Colon (tissue), 2 donors: ENCODE measurements around the gene SUN1.
"Not testable (repeated sequence)": the region's sequence is repeated elsewhere in the genome, so short reads cannot be mapped to it uniquely, and the experiment has no call there.

ENCODE experiments used
- FAIRE-seq: peaks from 2 replicates; lab custom pipeline; 2012; peaks lifted over from hg19 to GRCh38; lab: Jason Lieb, UNC
- donor health status: control.
- donor health status: control.

The SUN1 gene

GRCh38 chr7:803243-803635, 29.0 kb upstream of the SUN1 start:
- FAIRE-seq = no peak

DNA sequence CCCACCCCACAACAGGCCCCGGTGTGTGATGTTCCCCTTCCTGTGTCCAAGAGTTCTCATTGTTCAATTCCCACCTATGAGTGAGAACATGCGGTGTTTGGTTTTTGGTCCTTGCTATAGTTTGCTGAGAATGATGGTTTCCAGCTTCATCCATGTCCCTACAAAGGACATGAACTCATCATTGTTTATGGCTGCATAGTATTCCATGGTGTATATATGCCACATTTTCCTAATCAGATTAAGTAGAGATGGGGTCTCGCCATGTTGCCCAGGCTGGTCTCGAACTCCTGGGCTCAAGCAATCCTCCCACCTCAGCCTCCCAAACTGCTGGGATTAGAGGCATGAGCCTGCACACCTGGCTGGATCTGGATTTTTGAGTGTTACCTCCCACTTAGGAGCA, 28.5 kb upstream of the SUN1 start:
- FAIRE-seq = not testable (repeated sequence)

DNA sequence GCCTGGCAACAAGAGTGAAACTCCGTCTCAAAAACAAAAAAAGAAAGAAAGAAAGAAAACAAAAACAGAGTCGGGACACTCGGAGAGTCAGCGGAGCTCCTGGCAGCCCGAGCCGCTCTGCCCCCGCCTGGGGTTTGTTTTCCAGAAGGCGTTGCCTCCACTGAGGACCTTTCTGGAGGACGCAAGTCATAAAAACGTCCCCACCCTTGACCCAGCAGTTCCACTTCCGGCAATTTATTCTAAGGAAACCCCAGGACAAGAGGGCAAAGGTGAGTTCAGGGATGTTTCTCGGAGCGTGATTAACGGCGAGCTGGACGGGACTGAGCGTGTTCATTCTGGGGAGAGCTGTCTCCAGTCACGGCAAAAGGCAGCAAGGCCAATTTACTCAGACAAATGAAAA, 27.0 kb upstream of the SUN1 start:
- FAIRE-seq = no peak

DNA sequence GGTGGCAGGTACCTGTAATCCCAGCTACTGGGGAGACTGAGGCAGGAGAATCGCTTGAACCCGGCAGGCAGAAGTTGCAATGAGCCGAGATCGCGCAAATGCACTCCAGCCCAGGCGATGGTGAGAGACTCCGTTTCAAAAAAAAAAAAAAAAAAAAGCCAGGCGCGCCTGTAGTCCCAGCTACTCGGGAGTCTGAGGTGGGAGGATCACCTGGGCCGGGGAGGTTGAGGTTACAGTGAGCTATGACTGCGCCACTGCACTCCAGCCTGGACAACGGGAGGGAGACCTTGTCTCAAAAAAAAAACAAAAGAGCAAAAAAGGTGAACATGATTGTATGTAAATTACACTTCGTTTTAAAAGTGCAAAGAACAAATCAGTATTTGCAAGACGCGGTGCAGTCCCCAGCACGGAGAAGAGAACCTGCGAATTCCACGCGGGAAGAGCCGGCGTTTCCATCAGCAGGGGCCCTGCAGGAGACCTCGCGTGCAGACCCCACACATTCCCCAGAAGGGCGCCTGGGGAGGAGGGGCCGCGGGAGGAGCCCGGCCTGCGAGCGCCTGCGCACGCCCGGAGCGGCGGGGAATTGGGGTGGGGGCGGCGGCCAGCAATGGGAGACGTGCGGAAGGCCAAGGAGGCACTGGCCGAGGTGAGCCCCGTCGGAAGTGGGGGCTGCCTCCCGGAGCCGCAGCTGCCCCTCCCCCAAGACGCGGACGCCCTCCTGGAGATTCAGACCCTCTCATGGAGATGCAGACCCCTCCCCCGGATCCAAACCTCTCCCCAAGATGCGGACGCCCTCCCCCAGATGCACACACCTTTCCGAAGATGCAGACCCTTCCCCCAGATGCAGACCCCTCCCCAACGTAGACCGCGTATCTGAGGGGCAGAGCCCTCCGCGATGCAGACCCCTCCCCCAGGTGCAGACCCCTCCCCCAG, 16.7 kb upstream of the SUN1 start:
- no peak for FAIRE-seq

GRCh38 chr7:816300-816750, 16.0 kb upstream of the SUN1 start:
- FAIRE-seq = no peak

GRCh38 chr7:816751-817671, 15.3 kb upstream of the SUN1 start:
- FAIRE-seq = no peak

- FAIRE-seq = no peak
Observed at GRCh38 chr7:818031-818699, 14.1 kb upstream of the SUN1 start.

- FAIRE-seq = no peak
Observed at GRCh38 chr7:820341-820740, 11.9 kb upstream of the SUN1 start.

DNA sequence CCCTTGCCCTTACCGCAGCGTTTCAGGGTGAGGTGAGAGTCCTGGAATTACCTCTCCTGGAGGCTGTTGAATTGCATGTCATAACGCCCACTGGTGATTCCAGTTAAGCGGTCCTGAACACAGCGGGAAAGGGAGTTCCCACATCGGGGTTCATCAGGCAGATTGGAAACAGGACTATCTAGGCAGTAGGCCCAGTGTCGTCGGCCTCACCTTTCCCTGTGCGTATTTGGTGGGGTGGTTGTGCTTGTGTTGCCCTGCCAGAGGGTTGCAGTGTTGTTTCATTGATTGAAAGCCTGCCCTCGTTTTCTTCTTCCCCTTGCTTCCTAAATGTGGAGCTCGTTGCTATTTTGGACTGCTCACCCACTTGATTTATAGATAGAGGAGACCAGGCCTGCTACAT, 10.6 kb upstream of the SUN1 start:
- no peak for FAIRE-seq

- FAIRE-seq = no peak
Observed at GRCh38 chr7:822692-823276, 9.5 kb upstream of the SUN1 start.

DNA sequence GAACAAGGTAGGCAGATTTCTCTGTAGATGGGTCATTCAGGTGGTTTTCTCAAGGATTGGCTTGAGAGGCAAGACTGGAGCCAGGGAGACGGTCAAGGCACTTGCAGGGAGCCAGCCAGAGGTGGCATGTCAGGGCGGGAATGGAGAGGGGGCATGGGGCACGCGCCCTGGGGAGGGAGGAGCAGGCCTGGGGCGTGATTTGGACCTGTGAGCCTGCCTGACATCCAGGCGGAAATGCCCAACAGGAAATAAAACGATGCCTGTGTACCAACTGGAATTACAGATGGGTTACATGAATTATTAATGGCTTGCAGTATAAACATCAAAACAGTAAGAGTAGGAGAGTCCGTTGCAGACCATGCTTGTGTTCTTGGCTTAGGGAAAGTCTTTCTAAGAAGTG, 8.6 kb upstream of the SUN1 start:
- no peak for FAIRE-seq

GRCh38 chr7:824081-824480, 8.2 kb upstream of the SUN1 start:
- FAIRE-seq = no peak

DNA sequence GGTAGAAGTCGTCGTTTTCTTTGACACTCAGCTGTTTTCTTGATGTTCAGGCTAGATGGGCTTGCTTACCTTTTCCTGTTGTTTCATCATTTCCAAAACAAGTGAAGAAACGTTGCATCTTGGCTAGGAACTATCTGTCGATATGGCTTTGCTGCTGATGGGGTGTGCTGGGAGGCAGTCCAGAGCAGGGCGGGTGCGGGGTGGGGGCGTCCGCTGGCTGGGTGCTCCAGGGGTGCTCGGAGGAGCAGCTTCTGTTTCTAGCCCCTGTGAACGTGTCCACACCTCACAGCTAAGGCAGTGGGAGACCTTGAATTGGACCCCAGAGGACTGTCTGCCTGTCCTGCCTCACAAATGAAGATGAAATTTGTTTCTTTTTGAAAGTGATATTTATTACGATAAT, 7.6 kb upstream of the SUN1 start:
- no peak for FAIRE-seq

DNA sequence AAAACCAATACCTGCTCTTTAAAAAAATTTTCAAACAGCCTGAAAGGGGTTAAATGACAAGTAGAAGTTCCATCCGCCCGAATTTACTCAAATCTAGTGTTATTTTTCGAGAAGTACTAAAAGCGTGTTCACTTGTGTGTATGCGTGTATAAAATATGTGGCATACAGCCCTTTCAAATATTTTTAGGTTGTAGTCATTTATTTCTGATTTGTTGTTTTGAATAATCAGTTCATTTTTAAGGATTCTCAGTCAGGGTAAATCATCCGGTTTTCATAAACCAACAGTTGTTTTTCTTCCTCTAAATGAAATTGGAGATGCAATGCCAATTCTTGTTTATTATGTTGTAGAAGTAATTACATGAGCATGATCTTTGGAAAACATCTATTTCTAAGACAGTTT, 6.9 kb upstream of the SUN1 start:
- no peak for FAIRE-seq

- FAIRE-seq = no peak
Observed at GRCh38 chr7:826230-826917, 5.9 kb upstream of the SUN1 start.

DNA sequence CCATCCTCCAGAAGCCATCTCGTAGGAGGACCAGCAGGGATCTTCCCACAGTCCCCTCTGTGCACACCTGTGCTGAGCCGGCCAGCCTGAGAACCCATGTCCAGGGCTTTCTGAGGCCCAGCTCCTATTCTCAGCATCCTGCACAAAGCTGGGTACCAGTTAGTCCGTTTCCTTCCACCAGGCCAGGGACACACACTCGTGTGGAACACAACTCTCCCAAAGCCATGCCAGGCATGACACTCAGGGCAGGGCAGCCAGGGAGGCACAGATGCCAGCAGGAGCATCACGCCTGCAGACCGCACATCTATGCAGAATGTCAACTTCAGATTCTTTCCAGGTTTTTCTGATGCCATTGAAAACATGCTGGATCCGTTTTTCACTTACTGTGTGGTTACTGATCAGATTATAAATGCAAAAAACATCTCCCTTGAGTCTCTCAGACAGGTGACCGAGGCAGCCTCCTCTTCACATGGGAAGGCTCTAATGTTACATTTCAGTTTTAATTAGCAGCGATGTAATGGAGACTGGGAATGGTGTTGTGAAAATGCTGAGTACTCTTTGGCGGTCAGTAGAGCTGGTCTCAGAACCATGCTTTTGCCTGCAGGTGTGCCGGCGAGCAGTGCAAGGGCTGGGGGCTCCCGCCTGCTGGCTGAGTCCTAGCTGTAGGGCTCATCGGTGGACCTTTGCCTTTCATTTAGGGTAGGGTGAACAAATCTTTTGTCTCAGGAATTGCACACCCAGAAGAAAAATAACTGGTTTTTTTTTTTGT, 3.3 kb upstream of the SUN1 start:
- FAIRE-seq = no peak

- FAIRE-seq = no peak
Observed at GRCh38 chr7:830069-830468, 2.2 kb upstream of the SUN1 start.

DNA sequence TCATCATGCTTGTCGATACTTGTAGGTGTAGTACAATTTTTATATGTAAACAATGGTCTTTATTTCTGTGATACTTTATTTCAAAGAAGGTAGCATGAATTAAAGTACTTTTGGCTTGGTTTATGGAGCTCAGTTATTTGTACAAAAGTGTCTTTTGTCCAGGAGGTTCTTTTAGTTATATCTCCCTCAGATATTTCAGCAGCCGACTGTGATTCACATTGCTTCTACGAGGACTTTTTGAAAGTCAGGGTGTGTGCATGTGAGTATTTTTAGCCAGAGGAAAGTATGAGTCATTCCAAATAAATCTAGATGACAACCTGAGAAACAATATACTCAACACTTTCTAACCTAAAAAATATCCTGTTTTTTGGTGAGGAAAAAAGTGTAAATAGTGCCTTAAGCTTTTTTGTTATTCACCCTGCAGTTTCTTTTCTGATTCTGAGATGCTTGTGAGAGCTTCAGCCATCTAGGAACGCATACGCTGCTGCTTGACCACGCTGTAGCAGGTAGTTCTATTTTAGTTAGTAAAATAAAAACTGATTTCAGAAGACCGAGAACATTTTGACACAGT, 595 bp upstream of the SUN1 start:
- FAIRE-seq = no peak

DNA sequence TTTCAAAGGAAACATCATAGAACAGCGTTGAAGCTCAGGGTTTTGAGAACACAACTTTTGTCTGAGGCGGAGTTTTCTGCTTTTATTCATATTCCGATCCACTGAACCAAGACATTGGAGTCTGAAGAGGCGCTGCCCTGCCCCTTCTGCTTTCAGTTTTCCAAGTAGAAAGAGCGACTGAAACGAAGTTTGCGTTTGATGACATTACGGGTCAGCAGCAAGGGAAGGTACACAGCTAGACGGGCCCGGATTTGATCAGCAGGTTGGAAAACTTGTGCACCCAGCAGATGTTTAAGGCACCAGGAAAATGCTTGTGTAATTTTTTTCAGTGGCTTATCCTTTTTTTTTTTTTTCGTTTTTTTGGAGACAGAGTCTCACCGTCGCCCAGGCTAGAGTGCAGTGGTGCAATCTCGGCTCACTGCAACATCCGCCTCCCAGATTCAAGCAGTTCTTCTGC, 720 bp downstream of the SUN1 start:
- FAIRE-seq = no peak

DNA sequence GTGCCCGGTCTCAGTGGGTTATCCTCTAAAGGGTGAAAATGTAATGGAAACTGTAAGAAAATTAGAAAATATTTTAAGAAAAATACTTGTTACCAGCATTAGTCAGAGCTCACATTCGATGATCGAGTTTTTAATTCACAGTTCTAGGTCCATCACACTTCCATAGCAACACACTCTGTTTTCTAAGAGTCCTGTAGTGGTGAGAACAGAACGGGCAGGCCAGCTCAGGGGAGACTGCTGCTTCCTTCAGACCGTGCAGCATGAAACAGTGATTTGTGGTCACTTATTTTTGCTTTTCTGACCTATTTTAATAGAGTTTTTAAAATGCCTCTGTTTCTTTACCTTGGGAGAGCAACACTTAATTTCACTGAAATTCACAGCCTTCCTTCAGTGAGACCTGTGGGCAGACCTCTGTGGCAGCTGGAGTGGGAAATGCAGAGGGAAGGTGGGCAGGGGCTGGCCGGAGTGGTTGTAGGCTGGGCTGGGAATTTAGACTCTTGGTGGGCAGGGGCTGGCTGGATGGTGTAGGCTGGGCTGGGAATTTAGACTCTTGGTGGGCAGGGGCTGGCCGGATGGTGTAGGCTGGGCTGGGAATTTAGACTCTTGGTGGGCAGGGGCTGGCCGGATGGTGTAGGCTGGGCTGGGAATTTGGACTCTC, 1.5 kb downstream of the SUN1 start:
- no peak for FAIRE-seq
